Stimulated activated CD4-positive, alpha-beta T cell treated with anti-CD3 and anti-CD28 coated beads, Interleukin-4, amount 100 ng/mL, for 4 hours (primary cell): ENCODE results near the gene COLEC12.
"Not testable (repeated sequence)": the region's sequence is repeated elsewhere in the genome, so short reads cannot be mapped to it uniquely, and the experiment has no call there.

Experiments used
- DNase-seq, 2 experiments: peaks; one replicate each; pipeline ENCODE4 v3.0.0-alpha.2; 2020

The COLEC12 gene

DNA sequence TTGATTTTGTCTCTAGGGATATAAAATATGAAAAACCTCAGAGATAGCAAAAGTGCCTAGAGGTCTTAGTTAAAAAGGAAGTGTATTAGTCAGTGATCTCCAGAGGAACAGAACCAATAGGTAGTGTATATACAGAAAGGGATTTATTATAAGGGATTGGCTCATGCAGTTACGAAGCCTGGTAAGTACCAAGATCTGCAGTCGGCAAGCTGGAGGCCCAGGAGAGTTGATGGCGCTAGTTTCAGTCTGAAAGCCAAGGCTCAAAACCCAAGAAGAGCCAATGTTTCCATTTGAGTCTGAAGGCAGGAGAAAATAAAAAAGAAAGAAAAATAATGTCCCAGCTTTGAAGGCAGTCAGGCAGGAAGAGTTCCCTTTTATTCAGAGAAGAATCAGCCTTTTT, 93.3 kb downstream of the COLEC12 start:
- no peak for DNase-seq

DNA sequence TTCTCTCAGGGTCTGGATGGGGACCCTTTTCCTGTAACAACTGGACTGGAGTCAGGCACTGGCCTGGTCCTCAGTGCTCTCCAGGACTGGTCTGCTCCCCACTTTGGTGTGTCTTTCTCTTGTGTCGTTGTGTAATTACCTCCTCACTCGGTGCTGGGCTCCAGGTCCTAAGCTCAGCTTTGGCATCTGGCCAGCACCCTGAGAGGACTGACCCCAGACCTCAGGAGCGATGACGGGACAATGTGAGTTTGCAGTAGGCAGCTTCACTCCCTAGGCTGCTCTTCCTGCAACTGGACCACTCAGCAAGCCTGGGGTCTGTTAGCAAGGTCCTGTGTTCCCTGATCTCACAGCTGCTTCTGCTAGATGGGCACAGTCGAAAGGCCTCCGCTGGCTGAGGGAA, 93.8 kb downstream of the COLEC12 start:
- DNase-seq: no peak

DNA sequence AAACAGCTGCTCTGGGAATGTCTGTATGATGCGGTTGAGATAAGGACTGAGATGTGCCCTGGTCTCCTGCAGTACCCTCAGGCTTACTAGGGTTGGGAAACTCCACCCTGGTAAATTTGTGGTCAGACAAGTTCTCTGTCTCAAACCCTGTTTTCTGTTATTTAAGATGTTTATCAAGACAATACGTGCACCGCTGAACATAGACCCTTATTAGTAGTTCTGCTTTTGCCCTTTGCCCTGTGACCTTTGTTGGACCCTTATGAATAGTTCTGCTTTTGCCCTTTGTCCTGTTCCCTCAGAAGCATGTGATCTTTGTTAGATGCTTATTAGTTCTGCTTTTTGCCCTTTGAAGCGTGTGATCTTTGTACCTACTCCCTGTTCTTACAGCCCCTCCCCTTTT, 95.5 kb downstream of the COLEC12 start:
- not testable (repeated sequence) for DNase-seq

DNA sequence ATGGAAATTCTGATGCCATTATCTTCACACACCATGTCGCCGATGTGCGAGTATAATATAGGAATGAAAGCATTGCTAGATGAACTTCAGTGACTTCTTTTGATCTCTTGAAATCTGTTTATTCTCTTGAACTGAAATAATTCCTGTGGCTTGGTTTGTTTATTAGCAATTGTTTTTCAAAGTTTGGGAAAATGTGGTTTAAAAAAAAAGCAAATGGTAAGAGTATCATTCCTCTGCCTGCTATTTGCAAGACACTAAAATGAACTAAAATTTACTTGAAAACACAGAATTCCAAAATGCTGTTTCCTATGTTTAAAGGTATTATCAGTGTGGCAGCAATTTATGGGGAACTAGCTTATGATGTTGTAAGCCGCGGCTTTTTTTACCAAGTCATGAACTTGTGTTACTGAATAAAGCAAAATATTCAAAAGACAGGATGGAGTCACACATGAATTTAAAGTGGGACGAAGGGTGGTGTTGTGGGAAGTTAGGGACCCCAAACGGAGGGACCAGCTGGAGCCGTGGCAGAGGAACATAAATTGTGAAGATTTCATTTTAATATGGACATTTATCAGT, 96.4 kb downstream of the COLEC12 start:
- no peak for DNase-seq

DNA sequence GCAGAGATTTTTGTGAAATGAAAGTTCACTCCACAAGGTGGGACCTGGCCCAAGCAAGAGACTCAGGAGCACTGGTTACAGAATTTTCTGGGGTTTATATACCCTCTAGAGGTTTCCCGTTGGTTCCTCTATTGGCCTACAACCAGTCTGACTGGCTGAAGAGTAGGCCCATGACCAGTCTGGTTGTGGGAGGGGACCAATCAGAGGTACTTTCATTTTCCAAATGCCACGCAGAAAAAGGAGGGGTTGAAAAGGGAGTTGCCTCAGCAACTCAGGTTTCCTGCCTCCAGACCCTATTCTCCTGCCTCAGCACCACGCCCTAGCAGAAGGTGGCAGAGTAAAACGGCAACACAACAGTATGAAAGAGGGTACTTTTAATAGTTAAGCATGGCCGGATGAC, 98.4 kb downstream of the COLEC12 start:
- no peak for DNase-seq

DNA sequence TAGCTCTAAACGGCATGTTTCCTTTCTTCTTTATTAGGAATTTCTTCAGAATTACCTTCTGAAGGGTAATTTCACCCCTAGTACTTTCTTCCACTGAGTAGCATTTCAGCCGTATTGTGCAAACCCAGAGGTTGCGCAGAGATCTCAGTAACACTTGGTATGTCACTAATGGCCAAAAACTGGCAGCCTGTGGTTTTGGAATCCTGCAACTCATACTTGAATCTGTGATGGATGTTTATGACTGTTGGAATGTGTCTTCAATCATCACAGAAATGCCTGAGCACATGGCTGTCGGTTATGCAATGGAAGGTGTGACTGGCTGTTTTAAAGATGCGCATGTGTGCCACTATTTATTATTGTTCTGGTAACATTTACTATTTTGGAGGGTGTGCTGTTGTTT, 100.0 kb downstream of the COLEC12 start:
- no peak for DNase-seq

DNA sequence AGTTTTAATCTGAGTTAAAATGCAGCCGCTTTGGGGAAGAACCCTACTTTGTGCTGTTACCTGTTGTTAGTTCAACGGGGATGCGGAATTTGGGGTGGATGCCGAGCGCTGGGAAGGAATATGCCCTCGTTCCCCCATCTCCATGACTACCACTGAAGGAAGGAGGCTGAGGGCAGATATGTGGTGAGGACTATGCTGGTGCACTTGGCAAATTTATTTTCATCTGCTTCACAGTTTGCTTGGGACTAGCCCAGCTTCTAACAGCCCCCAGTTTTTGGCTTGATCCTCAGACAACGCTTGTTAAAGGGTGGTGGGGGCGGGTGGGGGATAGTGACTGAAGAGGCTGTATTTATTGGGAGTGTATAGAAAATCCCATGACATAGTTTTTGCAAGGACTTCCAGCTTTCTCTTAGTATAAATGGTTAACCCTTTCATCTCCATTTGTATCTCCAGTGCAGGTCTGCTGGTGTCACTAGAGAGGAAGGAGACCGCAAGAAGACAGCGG, 100.8 kb downstream of the COLEC12 start:
- DNase-seq: no peak

DNA sequence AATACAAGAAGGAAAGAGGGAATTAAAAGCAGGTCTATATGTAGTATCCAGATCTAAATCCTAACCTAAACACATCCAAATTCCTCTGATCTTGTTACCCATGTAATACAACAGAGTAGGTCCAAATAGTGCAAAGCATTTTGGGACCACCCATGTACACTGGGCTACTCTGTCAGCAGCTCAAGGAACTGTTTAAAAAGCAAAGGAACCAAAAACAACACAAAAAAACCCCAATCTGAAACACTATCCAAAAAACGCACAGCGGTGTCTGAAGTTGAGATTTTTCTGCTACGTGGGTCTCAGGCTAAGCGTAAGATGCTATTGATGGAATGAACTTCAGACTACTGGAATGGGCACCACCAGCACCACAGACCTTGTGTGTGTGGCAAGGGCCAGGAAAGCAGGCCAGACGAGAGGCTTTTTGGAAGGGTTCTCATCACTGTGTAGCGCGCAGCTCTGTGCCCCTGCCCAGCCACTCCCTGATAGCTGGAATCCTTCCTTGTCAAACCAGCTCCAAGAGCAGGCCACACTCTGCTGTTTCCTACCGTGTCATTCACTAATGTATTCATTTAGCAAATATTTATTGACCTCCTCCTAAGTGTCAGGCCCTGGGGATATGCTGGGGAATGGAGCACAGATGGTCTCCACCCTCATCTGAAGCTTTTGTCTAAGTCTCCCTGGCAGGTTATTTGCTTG, 101.4 kb downstream of the COLEC12 start:
- DNase-seq: no peak

DNA sequence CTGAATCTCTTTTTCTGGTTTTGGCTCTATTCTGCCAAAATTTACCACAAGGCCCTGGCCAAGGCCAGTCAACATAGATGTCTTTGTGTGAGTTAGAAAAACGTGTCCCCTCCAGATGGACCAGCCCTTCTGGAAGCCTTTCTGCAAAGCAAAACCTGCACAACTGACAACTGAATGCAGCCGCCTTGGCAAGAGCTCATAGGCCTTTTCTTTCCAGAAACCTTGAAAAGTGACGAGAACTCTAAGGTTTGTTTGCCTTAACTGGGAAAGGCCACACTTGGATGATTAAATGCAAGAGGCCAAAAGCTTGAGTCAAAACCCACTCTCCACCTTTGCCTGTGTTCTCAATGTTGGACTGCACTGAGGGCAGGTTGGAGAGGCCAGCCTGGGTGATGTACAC, 103.9 kb downstream of the COLEC12 start:
- DNase-seq: no peak

DNA sequence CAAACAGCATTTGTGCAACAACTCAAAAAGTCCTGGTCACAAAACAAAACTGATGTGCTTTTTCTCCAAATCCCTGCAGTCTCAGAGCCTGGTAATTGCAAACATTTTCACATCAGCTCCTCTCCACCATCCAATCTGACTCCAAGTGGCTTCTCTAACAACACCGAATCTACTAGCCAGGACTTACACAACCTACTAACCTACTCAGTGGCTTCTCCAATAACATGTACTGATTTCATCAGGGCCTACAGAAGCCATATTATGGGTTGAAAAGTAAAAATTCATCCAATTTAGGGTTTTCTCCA, 104.3 kb downstream of the COLEC12 start:
- no peak for DNase-seq

DNA sequence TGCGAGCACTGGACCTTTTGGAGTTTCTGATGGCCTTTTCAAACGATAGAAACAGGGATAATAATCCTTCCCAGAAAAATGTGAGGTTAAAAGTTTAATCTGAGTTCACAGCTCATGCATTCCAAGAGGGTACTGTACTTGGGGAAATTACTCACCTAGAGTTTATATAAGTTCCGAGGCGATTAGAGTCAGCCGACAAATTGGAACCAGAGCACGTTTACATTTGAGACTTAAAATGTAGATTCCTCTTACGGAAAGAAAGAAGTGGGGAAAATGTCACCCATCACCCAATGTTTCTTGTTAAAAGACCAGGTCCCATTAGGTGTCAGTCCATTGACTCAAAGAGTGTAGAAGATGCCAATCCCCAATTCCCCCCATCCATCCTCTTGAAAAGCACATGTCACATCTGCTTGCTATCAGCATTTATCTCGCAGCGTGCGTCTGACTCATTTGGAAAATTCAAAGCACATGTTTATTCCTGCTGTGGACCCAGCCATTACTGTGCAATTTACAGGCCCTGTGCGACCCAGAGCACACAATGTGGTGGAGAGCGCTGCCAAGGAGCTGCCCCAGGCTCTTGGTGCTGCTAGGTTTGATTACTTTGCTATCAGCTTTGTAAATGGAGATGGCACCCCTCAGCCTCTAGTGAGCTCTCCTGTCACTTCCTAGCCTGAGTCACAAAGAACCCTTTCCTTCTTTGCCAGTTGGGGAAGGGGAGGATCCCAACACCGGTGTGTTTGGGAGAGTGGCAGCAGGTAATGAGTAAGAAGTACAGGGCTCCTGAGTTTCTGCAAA, 104.8 kb downstream of the COLEC12 start:
- no peak for DNase-seq

DNA sequence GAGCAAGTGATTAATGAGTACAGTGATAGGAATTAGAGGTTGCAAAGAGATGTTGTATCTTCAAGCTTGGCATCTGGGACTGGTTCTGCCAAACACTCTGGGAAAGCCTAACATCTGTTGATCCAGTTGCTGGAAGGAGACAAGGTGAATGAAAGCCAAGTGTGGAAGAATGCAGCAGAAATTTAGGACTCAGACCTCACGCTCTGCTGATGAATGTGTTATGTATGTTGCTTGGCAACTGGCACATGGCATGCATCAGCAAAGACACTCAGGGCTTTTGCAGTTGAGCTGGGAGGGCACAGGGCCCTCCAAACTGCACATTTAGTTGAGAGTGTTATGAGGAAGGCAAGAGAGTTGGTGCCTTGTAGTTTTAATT, 105.5 kb downstream of the COLEC12 start:
- DNase-seq: no peak

DNA sequence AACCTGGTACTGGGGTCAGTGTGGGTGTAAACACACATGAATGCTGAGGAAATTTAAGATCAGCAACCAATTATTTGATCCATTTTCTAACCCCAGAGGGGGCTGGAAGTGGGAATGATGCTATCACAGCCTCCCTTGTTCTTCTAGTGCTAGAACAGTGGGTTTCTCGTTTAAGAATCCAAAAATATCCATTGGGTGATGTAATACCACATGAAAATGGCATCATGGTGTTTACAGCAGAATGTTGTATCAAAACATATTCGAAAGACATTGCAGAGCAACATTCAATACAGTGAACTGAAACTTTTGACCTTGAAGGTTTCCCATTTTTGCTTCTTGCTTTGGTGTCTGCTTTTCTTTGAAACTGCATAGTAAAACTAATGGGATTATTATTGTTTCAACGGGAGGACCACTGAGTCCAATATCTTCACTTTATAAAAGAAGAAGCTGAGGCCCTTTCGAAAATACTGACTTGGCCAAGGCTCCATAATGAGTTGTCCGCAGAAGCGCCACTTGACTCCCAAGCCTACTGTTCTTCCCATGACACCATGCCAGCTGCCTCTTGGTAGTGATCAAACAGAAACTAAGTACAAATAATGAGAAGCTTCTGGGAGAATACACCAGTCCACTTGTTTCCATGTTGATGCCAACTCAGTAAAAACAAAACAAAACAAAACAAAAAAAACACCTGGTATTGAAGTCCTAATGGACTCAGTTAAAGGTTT, 106.1 kb downstream of the COLEC12 start:
- no peak for DNase-seq

DNA sequence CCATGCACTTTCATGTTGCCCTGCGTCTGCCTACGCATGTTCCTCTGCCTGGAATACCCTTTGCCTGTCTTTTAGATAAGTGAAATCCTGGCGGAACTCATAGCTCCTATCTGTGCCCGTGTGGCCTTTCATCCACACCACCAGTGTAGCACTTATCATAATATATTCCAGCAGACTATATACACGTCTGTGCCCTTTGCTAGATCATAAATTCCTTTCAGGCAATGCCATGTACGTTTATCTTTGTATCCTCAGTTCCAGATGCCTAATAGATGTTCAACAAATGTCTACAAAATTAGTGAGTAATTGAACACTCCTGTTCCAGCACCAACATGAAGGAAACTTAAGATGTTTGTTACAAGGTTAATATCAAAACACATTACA, 106.9 kb downstream of the COLEC12 start:
- DNase-seq: no peak

DNA sequence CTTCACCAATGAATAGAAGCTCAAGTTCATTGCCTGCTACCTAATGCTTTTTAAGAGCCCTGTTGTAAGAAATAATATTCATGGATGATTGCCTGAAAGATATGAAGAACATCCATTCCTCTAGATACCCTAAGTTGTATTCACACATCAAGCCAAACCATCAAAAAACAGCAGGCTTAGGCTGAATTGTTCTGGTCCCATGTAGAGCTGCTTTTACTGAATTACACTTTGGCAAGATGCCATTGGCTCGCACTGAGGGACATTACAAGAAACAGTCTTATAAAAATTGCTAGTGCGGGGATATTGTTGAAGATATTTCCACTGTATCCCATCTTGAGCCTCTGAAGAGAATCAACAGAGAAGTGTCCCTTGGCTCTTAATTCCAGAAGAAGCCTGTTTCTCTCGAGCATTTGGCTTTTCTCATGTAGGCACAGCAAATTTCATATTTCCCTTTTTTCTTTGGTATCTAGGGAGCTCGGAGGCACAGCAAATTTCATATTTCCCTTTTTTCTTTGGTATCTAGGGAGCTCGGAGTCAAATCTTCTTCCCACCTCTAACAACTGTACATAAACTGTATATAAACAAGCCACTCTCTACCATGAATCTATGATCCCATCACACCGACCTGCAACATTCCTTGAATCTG, 107.5 kb downstream of the COLEC12 start:
- no peak for DNase-seq

DNA sequence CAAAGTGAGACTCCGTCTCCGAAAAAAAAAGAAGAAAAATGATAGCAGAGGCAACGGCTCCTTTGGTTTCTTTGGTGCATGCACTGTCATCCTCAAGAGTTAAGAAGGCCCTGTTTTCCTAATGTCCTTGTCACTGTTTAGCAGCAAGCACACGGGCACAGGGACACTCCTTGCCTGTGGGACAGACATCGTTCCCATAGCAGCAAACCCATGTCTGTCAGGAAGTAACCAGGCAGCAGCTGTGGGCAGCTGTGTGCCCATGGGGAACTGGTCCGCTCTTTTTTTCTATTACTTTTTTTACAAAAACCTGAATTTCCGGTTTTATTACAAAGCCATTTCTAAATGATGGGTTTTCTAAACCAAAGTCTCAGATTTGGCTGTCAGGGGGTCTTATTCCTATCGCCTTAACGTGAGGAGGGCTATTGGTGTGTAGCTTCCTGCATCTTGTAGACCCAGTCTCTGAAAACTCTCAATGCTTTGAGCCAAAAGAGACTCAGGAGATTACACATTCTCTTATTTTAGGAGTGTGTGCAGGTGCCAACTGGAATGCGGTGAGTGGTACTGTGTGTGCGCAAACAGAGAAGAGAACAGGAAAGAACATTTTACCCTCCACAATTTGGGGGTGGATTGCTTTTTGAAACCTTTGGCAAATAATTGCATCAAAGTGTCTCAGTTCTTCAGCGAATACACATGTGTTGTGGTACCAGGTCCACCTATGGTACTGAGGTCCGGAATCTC, 109.6 kb downstream of the COLEC12 start:
- DNase-seq: no peak

DNA sequence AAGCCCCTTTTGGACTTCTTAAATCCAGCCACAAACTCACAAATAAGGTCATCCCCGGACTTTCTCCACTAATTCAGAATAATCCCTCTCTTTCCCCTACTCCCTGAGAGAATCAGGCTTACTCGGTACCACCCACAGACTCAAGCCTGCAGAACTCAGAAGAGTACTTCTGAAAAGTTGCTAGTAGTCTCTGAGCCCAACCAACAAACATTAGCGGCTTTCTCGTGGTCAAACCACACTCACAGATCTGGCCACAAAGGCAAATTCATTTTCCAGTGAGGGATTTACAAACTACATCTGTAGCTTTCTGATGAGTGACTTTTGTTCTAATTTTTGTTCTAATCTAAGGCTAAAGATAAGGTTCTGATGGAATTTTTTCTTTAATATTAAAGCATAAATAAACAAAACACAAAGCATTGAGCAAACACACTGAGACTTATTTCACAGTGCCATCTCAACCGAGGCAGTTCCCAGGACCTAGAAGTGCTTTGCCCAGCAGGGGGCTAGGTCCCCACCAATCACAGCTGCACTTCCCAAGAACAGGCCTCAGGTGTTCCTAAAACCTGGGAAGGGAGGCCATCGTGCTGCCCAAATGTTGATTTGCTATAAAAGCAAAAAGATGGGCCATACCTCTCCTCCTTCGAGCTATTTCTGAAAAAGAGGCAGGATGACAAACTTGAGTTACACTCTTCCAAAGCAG, 110.7 kb downstream of the COLEC12 start:
- DNase-seq: no peak

DNA sequence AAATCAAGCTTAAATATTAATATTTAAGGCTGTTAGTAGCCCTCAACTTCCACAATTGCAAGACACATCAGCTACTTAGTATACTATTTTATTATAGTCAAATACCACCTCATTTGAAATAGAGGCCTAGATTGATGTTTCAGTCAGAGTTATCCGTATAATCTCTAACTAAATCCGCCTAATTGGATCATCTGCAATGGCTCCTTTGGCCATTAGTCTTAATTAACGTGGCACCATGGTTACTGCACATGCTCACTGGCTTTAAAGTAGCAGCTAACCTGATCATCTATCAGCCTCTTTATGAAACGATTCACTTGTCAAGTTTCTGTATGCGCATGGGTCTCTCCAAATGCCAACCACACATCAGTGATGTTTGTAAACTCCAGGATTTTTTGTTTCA, 112.3 kb downstream of the COLEC12 start:
- DNase-seq: no peak

DNA sequence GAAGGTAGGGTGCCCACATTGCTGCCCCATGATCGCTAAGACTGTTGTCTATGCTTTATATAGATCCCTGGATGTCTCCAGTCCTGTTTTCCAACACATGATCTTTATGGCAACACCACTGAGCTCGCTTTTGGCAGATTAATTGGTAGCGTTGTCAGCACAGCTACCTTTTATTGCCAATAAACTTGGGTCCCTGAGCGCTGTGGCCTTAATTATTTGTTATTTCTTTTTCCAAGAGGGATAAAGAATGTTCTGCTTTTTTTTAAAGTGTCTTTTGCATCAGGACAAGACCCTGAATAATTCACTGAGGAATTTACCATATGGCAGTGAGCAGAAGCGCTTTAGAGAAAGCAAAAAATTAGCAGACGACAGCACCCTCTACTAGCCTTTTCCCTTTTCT, 113.5 kb downstream of the COLEC12 start:
- DNase-seq: no peak

DNA sequence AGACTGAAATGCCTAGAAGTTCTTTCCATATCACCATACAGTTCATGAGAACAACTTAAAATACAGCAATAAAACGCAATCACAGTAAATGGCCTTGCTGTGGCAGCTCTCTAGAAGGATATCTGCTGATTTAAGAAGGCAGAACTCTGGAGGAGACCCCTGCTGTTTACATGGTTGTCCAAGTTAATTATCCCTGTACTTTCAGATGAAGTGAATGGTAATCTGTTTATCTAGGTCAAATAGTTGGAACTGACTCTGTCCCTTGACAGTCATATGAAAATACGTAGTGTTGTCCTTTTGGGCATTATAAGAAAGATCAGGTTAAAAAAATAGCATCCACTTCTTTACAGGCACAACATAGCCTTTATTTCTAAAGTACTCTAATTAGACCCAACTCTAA, 115.6 kb downstream of the COLEC12 start:
- DNase-seq: no peak

DNA sequence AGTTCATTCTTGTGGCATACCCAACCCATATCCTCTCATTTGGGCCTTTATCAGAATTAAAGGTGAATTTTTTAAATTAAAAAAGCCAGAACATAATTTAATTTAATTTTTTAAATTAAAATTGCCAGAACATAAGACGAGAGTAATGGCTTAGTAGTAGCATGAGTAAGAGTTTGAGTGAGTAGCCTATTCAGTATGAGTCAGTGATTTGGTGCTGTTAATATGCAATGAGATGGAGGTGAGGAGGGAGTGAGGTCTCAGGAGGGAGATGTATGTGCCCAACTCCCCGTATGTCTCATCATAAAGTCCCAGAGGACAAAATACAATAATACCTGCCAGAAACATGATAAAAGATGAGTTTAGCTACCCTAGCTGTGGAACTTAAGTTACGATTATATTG, 117.4 kb downstream of the COLEC12 start:
- no peak for DNase-seq
